ENCODE data around the gene ZNF678. TPM values are rescaled to one million over a fixed set of nuclear protein-coding genes. Genes with fewer than 3 reads are reported as not detected.
"Not testable (repeated sequence)": the region's sequence is repeated elsewhere in the genome, so short reads cannot be mapped to it uniquely, and the experiment has no call there.

The ZNF678 gene
- polyA plus RNA-seq, 3 donors: 15.1 to 17.1 (median 16.3) TPM

DNA sequence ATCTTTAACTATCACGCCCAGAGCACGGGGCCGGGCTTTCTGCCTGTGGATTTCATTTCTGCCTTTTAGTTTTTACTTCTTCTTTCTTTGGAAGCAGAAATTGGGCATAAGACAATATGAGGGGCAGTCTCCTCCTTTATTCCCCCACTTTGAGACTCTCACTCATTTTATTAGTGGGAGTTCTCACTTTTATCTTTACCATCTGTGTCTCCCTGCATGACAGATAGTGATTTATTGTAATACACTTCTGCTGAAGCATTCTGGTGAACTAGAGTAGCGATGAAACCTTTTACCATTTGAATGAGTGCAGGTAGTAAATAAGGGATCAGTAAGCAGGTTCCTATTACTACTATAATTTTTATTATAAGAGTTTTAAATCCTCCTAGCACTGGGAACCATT lies 26.4 kb downstream of the ZNF678 start:
- DNase-seq (ENCODE audit: low read depth in 3 of 3, low spot score in 2 of 3): not testable (repeated sequence)

DNA sequence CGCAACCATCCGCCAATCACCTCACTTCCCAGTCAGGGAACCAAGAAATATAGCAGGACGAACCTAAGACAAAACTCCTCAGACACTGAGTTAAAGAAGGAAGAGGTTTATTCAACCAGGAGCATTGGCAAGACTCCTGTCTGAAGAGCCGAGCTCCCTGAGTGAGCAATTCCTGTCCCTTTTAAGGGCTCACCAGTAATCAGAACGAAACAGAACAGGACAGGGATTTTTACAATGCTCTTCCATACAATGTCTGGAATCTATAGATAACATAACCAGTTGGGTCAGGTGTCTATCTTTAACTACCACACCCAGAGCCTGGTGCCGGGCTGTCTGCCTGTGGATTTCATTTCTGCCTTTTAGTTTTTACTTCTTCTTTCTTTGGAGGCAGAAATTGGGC lies 32.9 kb downstream of the ZNF678 start:
- not testable (repeated sequence) for DNase-seq (ENCODE audit: low read depth in 3 of 3, low spot score in 2 of 3)

- DNase-seq (ENCODE audit: low read depth in 3 of 3, low spot score in 2 of 3): no peak
These were observed 40.0 kb downstream of the ZNF678 start for GRCh38 chr1:227603327-227603726.

- DNase-seq (ENCODE audit: low read depth in 3 of 3, low spot score in 2 of 3): no peak
These were observed 41.1 kb downstream of the ZNF678 start for GRCh38 chr1:227604446-227604845.

- not testable (repeated sequence) for DNase-seq (ENCODE audit: low read depth in 3 of 3, low spot score in 2 of 3)
These were observed 42.9 kb downstream of the ZNF678 start for GRCh38 chr1:227606271-227606670.

- no peak for DNase-seq (ENCODE audit: low read depth in 3 of 3, low spot score in 2 of 3)
These were observed 44.1 kb downstream of the ZNF678 start for GRCh38 chr1:227607336-227607898.

GRCh38 chr1:227612658-227613057 lies 49.3 kb downstream of the ZNF678 start:
- DNase-seq (ENCODE audit: low read depth in 3 of 3, low spot score in 2 of 3): no peak

DNA sequence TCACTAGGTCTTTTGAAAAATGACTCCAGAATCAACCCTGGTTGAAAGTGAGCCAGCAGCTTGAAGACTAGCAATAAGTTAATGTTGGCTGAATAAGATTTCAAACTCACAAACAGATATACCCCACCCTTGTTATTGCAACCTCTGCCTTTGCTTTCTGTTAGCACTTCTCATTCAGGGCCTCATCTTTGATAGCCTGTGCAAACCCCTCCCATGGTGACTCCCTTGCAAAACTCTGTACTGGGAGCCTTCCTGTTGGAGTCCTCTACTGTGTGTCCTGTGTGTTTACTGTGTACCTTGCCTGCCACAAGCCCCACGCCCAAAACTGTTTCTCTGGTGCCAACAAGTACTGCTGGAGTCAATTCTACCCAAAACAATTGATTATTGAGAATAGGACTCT lies 50.2 kb downstream of the ZNF678 start:
- DNase-seq (ENCODE audit: low read depth in 3 of 3, low spot score in 2 of 3): no peak

- DNase-seq (ENCODE audit: low read depth in 3 of 3, low spot score in 2 of 3): no peak
These were observed 57.9 kb downstream of the ZNF678 start for GRCh38 chr1:227621211-227621610.

DNA sequence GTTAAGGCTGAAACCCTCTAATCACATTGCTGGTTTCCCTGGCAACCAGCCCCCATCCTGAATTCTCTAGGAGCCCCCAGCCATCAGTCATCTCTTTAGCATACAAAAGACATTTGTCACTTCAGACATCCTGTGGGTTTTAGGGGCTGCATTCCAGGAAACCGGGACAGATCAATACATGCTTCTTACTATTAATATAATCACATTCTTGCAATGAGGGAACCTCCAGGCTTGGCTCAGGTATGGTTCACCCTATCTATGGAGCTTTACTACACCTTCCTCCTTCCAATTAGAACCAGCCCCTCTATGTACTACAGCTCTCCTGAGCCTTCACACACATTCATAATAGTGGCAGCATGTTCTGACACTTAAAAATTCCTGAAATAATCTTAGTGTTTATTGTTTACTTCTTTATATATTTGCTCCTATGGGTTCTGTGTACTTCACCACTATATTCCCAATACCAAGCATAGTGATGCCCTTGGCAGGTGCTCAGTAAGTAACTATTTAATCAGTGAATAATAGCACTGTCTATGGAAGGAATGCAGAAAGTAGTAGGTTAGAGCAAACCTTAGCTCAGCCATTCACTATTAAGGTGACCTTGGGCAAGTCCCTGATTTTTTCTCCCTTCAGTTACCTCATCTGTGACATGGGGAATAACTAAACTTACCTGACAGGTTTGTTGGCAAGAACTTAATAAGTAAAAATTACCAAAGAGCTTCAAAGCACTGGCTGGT lies 59.6 kb downstream of the ZNF678 start:
- no peak for DNase-seq (ENCODE audit: low read depth in 3 of 3, low spot score in 2 of 3)

DNA sequence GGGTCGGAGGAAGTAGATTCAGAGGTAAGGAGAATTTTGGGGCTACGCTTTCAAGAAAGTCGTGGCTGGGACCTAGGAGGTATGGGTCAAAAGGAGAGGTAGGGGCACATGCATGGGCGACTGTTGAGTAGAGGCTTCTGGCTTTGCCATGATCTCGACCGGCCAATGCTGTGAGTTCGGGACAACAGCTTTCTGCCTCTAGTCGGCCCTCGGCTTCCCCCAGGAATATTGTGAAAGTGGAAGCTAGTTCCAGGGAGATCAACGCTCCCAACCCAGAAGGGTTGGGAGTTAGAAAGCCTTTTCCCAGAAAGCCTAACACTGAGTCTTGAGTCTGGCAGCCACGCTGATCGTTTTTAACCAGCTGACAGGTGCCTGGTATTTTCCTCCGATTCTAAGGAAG lies 69.0 kb downstream of the ZNF678 start:
- DNase-seq (ENCODE audit: low read depth in 3 of 3, low spot score in 2 of 3): no peak

DNA sequence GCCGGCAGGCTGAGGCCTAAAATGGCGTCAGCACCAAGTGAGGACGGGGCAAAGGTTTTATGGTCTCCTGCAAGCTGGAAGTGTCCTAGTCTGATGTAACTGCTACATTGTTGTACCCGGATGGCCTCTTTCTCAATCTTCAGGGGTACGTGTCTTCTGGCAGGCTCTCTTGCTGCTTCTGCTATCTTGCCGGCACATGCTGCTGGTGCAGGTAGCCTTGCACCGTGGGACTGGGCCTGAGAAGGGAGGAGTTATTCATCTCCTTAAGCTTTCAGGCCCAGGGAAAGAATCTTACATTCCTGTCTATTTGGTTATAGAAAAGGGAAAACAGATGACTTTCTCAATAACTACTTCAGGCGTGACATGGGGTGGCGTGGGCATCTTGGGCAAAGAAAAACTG lies 72.2 kb downstream of the ZNF678 start:
- no peak for DNase-seq (ENCODE audit: low read depth in 3 of 3, low spot score in 2 of 3)

DNA sequence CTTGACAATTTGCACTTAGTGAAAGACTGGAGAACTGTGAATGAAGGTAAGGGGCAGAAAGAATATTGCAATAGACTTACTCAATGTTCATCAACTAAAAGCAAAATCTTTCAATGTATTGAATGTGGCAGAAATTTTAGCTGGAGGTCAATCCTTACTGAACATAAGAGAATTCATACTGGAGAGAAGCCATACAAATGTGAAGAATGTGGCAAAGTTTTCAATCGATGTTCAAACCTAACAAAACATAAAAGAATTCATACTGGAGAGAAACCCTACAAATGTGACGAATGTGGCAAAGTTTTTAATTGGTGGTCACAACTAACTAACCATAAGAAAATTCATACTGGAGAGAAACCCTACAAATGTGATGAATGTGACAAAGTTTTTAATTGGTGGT lies 91.1 kb downstream of the ZNF678 start:
- no peak for DNase-seq (ENCODE audit: low read depth in 3 of 3, low spot score in 2 of 3)

GRCh38 chr1:227654858-227655752 lies 91.7 kb downstream of the ZNF678 start:
- DNase-seq (ENCODE audit: low read depth in 3 of 3, low spot score in 2 of 3): no peak

DNA sequence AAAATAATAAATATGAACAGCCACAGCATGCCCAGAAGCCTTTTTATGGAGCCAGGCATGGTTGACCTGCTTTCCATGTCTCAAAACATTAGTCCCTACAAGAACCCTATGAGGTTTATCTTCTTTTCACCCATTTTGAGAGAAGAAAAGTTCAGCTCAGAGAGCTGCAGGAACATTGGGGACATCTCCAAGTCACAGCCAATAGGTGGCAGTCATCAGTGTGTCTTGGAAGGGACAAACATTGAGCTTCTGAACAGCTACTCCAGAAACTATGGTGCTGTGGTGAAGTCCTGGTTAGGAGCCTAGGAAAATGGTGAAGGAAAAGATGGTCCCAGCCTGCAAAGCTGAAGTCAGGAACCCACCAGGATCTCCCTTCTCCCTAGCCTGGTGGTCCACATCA lies 98.1 kb downstream of the ZNF678 start:
- DNase-seq (ENCODE audit: low read depth in 3 of 3, low spot score in 2 of 3): no peak

- DNase-seq (ENCODE audit: low read depth in 3 of 3, low spot score in 2 of 3): no peak
These were observed 99.6 kb downstream of the ZNF678 start for GRCh38 chr1:227662933-227663332.

GRCh38 chr1:227666286-227666685 lies 102.9 kb downstream of the ZNF678 start:
- no peak for DNase-seq (ENCODE audit: low read depth in 3 of 3, low spot score in 2 of 3)

DNA sequence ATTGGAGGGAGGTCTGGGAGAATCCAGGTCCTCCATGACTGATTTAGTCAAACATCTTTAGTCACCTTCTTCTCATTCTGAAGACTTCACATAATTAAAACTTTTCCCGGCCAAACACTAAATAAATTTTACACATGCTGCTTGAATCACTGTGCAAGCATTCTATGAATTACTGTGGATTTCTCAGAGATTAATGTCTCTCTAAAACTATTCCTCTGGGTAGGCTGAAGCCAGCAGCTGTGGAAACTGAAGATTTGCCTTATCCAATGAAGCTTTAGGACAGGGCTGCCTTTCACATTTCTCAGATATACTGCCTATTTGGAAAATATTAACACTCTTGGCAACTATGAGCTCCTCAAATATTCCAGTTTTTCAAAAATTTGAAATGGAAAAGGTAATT lies 110.1 kb downstream of the ZNF678 start:
- no peak for DNase-seq (ENCODE audit: low read depth in 3 of 3, low spot score in 2 of 3)

GRCh38 chr1:227685807-227686206 lies 122.5 kb downstream of the ZNF678 start:
- DNase-seq (ENCODE audit: low read depth in 3 of 3, low spot score in 2 of 3): no peak

DNA sequence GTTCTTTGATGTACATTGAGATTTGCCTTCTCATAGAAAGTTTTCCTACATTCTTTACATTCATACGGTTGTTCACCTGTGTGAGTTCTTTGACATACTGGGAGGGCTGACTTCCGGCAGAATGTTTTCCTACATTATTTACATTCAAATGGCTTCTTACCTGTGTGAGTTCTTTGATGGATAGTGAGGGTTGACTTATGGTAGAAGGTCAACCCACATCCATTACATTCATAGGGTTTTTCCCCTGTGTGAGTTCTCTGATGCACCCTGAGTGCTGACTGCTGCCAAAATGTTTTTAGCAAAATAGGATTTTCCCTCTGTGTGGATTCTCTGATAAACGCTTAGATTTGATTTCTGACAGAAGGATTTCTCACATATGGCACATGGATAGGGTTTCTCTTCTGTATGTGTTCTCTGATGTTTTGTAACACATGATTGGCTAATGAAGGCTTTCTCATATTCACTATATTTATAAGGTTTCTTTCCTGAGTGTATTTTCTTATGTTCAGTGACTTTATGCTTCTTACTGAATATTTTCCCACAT lies 134.0 kb downstream of the ZNF678 start:
- DNase-seq (ENCODE audit: low read depth in 3 of 3, low spot score in 2 of 3): no peak

DNA sequence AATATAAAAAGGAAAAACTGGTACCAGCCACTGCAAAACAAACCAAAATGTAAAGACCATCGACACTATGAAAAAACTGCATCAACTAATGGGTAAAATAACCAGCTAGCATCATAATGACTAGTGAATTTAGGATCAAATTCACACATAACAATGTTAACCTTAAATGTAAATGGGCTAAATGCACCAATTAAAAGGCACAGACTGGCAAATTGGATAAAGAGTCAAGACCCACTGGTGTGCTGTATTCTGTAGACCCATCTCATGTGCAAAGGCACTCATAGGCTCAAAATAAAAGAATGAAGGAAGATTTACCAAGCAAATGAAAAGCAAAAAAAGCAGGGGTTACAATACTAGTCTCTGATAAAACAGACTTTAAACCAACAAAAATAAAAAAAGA lies 138.3 kb downstream of the ZNF678 start:
- not testable (repeated sequence) for DNase-seq (ENCODE audit: low read depth in 3 of 3, low spot score in 2 of 3)

Data from right renal cortex interstitium (tissue), 3 donors.